Heart right ventricle (tissue), 16 donors: ENCODE results near the gene FRMD4B. TPM values are rescaled to one million over a fixed set of nuclear protein-coding genes. Genes with fewer than 3 reads are reported as not detected.

ENCODE experiments used
- ATAC-seq, 8 donors: fragments of 200-7000 bp; cut with Tn5 transposase; one replicate each; pipeline ENCODE4 v1.9.1; 2020; ENCODE audit warnings: mild to moderate bottlenecking in 8 of 8, moderate library complexity in 8 of 8, moderate number of reproducible peaks in 1 of 8
- DNase-seq, 2 donors: peaks; one replicate each; pipeline ENCODE4 v3.0.0-alpha.2; 2020
- H3K27ac ChIP-seq, 10 donors: fragments of 200-600 bp; sonication (generic) in 2 of 10; one replicate each; pipeline versions ENCODE4 v1.5.0 to v1.8.0; 2020 to 2022; ENCODE audit warnings: mild to moderate bottlenecking in 3 of 10
- H3K27me3 ChIP-seq, 7 donors: fragments of 200-600 bp; one replicate each; pipeline ENCODE4 v1.8.0; 2021 to 2022; ENCODE audit warnings: mild to moderate bottlenecking in 2 of 7
- H3K36me3 ChIP-seq, 9 donors: fragments of 200-600 bp; sonication (generic) in 1 of 9; one replicate each; pipeline versions ENCODE4 v1.5.0 to v1.8.0; 2020 to 2022; ENCODE audit warnings: mild to moderate bottlenecking in 2 of 9
- H3K4me1 ChIP-seq, 9 donors: fragments of 200-600 bp; sonication (generic) in 1 of 9; one replicate each; pipeline versions ENCODE4 v1.5.0 to v1.8.0; 2020 to 2022; ENCODE audit warnings: mild to moderate bottlenecking in 4 of 9
- H3K4me3 ChIP-seq, 10 donors: fragments of 200-600 bp; sonication (generic) in 2 of 10; one replicate each; pipeline versions ENCODE4 v1.5.0 to v1.8.0; 2020 to 2022; ENCODE audit warnings: mild to moderate bottlenecking in 7 of 10, moderate library complexity in 2 of 10
- H3K9me3 ChIP-seq, 11 donors: fragments of 200-600 bp in 10 of 11; sonication (generic) in 2 of 11; one replicate each; pipeline versions ENCODE4 v1.5.0 to v1.8.0; 2013 to 2022; ENCODE audit warnings: mild to moderate bottlenecking in 2 of 11, control low read depth in 1 of 11, moderate library complexity in 1 of 11
- WGBS, 2 donors: extraction: QIAGEN DNeasy Blood & Tissue Kit; methylation state at CpG; one replicate each; pipeline ENCODE4 v1.1.7; 2013; ENCODE audit warnings: inconsistent platforms in 1 of 2; 5-methylcytosine and 5-hydroxymethylcytosine counted together
- intact Hi-C, 10 donors: fragments of 100-400 bp; cut with DNase I; formaldehyde crosslinking; loops; one replicate each; pipeline versions ENCODE4 v1.11.1 to v1.14.2; 2022
- polyA plus RNA-seq, 2 donors: library from polyadenylated mRNA; stranded (reverse); fragments of 200-250 nt; gene quantifications; one replicate each; pipeline ENCODE4 v1.2.3, GENCODE V29; 2013
- total RNA-seq, 10 donors: library from RNA; stranded (reverse); fragmentation: NEBNext Ultra II Directional in 3 of 10; extraction: Animal tissue kit (Norgen Biotek cat#: 25700) in 3 of 10; gene quantifications; one replicate each; pipeline versions ENCODE4 v1.2.1 to v1.2.4, GENCODE V29; 2021 to 2023
- TF ChIP-seq, protein P1 (sequence below), 9 donors: fragments of 200-600 bp; sonication (generic) in 2 of 9; IDR thresholded peaks; one replicate each; pipeline versions ENCODE4 v1.5.0 to v1.8.0; 2021 to 2022; ENCODE audit warnings: antibody characterized with exemption in 9 of 9, mild to moderate bottlenecking in 5 of 9, moderate library complexity in 1 of 9
- donor health status: Arrhythmogenic right ventricular cardiomyopathy.
- donor health status: ischemic (EF 13 %, LVEDD 7.1; RV severe dilation, severe dysfunction).
- donor health status: healthy with polysubstance abuse.
- donor health status: DM: no; HTN: yes; CAD: no.
- donor health status: DM: no; HTN: no; CAD: no.
- donor health status: ischemic (EF 25% LVEDD 6.9; RV normal size, moderate dysfunction).
- donor health status: ischemic (EF 25% LVEDD 5.7; RV mildly dilated, moderate dysfunction).
- donor health status: healthy.
- donor health status: DM: yes; HTN: yes; CAD: no.
- donor health status: Ischemic cardiomyopathy.
- donor health status: ischemic (EF 35%, LVEDD 5.7; RV mildly dilated, moderate dysfunction).
- donor health status: nonischemic (EF 11% LVEDD 7.7; RV severe dilation, severe dysfunction).
- donor health status: DM: yes; HTN: yes; CAD: no.
- donor health status: PGD.
- donor health status: ischemic (EF 29% LVEDD 5.4; RV normal size, mild dysfunction).
- donor health status: nonischemic (EF 23%, LVEDD 6.1; RV moderate dilation, normal function).

FRMD4B gene
- total and polyA plus RNA-seq, 12 donors: 4.1 to 31.0 (median 16.7) TPM

GRCh38 chr3:69343875-69344274 lies 42.0 kb downstream of the FRMD4B start:
- WGBS, 2 donors: 86 to 90% methylated on average over 4 of the region's 4 CpGs
- intact Hi-C loops: loop anchor here in 1 of 10 donors (5.0 kb wide), 1 partner anchor 38 kb away; no protein-coding TSS in a partner anchor

DNA sequence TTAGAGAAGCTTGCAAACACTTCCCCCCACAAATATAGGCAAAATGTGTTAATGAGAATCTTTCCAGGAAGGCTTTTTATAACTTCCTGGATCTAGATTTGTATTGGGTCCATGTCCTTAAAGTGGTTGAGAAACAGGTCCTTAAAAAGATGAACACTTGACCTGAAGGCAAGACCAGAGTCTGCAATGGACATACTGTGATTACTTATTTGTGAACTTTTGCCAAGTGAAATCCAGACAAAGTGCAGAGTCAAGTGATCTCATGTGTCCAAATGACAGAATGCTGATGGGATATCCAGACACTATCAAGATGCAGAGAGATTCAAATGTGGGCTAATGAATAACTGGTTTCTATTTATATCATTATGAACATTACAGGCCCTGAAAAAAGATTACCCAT lies 43.8 kb downstream of the FRMD4B start:
- no peak for DNase-seq
- TF ChIP-seq, protein P1, sequence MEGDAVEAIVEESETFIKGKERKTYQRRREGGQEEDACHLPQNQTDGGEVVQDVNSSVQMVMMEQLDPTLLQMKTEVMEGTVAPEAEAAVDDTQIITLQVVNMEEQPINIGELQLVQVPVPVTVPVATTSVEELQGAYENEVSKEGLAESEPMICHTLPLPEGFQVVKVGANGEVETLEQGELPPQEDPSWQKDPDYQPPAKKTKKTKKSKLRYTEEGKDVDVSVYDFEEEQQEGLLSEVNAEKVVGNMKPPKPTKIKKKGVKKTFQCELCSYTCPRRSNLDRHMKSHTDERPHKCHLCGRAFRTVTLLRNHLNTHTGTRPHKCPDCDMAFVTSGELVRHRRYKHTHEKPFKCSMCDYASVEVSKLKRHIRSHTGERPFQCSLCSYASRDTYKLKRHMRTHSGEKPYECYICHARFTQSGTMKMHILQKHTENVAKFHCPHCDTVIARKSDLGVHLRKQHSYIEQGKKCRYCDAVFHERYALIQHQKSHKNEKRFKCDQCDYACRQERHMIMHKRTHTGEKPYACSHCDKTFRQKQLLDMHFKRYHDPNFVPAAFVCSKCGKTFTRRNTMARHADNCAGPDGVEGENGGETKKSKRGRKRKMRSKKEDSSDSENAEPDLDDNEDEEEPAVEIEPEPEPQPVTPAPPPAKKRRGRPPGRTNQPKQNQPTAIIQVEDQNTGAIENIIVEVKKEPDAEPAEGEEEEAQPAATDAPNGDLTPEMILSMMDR (IDR thresholded peaks at IDR 0.05): no peak
- Histone ChIP-seq H3K36me3 (no peaks in the 10 kb centered on the region), H3K4me1 (peaks cover 0 to 46% (median 23%) of the 10 kb centered on the region in 9 donors), H3K27ac (peak overlapping the region in 3 of 10 donors; percentile 9 to 72 (median 42)), H3K4me3 (no peak overlapping the region), H3K9me3 (peaks cover 0 to 14% (median 0%) of the 10 kb centered on the region in 11 donors), H3K27me3 (no peaks in the 10 kb centered on the region)
- peak in 4 of 8 donors; percentile 25 to 81 (median 65) for ATAC-seq
- intact Hi-C loops: loop anchor here in 1 of 10 donors (5.0 kb wide), 1 partner anchor 40 kb away; no protein-coding TSS in a partner anchor

More at GRCh38 chr3:69343875-69344274, 42.0 kb downstream of the FRMD4B start:
- H3K4me3 ChIP-seq: no peak overlapping the region
- H3K9me3 ChIP-seq: peaks cover 0 to 18% (median 0%) of the 10 kb centered on the region in 11 donors
- H3K27me3 ChIP-seq: no peaks in the 10 kb centered on the region
- H3K36me3 ChIP-seq: no peaks in the 10 kb centered on the region
- H3K4me1 ChIP-seq: peaks cover 0 to 44% (median 23%) of the 10 kb centered on the region in 9 donors
- no peak overlapping the region for H3K27ac ChIP-seq
- DNase-seq (no peak), ATAC-seq (peak in 1 of 8 donors; percentile 19)
- TF ChIP-seq, protein P1 (IDR thresholded peaks at IDR 0.05): no peak

DNA sequence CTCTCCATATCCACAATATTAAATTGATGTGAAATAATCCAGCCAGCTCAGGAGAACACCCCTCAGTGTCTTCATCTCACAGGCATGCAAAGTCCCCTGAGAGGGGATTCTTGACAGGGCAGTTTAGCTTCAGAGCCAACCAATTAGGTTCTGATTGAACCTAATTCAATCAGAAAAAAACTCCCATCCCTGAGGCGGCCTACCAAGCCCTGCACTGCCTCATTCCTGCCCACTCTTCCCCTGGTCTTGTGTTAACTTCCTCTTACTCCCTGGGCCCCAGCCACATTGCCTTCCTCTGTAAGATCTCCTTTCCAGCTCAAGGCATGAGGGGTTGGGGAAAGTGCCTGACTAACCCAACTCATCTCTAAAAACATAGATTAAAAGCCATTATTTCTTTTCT lies 46.1 kb downstream of the FRMD4B start:
- ATAC-seq (peak in 6 of 8 donors; percentile 54 to 74 (median 64)), DNase-seq (peak in 1 of 2 donors; percentile 32)
- Histone ChIP-seq H3K9me3 (peaks cover 0 to 7% (median 0%) of the 10 kb centered on the region in 11 donors), H3K27me3 (no peaks in the 10 kb centered on the region), H3K36me3 (no peaks in the 10 kb centered on the region), H3K27ac (peak overlapping the region in 7 of 10 donors; percentile 15 to 70 (median 45)), H3K4me3 (no peak overlapping the region), H3K4me1 (peaks cover 0 to 52% (median 25%) of the 10 kb centered on the region in 9 donors)
- TF ChIP-seq, protein P1 (IDR thresholded peaks at IDR 0.05): no peak
- intact Hi-C loops: loop anchor here in 1 of 10 donors (5.0 kb wide), 1 partner anchor 43 kb away; no protein-coding TSS in a partner anchor
- 70 to 71% methylated on average over 1 of the region's 1 CpG for whole genome bisulfite sequencing, 2 donors

DNA sequence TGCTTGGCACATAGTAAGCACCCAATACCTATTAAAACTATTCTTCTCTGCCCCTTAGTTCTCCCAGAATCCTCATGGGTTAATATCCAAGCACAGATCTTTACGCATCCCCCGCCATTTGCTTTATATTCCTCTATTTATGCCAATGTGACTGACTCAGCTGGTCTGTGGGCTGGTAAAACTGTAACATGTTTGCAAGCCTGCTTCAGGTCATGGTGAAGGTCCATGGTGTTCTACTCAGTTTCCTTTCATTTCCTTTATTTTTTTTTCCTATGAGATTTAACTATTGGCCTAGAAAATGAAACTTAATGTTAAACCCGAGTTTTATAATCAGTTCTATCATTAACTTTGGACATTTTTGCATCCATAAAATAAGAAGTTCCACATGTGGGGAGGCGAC lies 47.0 kb downstream of the FRMD4B start:
- Histone ChIP-seq H3K9me3 (peaks cover 0 to 4% (median 0%) of the 10 kb centered on the region in 11 donors), H3K27ac (peak overlapping the region in 7 of 10 donors; percentile 15 to 70 (median 45)), H3K4me1 (peaks cover 0 to 55% (median 28%) of the 10 kb centered on the region in 9 donors), H3K27me3 (no peaks in the 10 kb centered on the region), H3K4me3 (no peak overlapping the region), H3K36me3 (no peaks in the 10 kb centered on the region)
- WGBS, 2 donors: 80 to 85% methylated on average over 4 of the region's 4 CpGs
- ATAC-seq: peak in 2 of 8 donors; percentile 33 to 43
- DNase-seq: no peak
- intact Hi-C loops: no loop called here
- TF ChIP-seq, protein P1 (IDR thresholded peaks at IDR 0.05): no peak
